Nephron progenitor cell (in vitro differentiated cells): ENCODE results near the gene DEFB129.
A peak's percentile ranks its signal among the peaks of the same experiment; 100 is the strongest.

Source experiments
- DNase-seq: peaks from one replicate; pipeline ENCODE4 v3.0.0; 2021
- H3K27ac Mint-ChIP-seq: 2 replicates; pipeline ENCODE4 v1.8.0; 2021; ENCODE audit warnings: mild to moderate bottlenecking, moderate library complexity, mixed read lengths
- H3K27me3 Mint-ChIP-seq: 2 replicates; pipeline ENCODE4 v1.8.0; 2021; ENCODE audit warnings: mild to moderate bottlenecking, low read depth, mixed read lengths; ENCODE audit not compliant: poor library complexity
- H3K36me3 Mint-ChIP-seq: 2 replicates; pipeline ENCODE4 v1.8.0; 2021; ENCODE audit warnings: low read depth, mixed read lengths
- H3K4me1 Mint-ChIP-seq: 2 replicates; pipeline ENCODE4 v1.8.0; 2021; ENCODE audit warnings: mixed read lengths
- H3K4me3 Mint-ChIP-seq: 2 replicates; pipeline ENCODE4 v1.8.0; 2021; ENCODE audit warnings: mild to moderate bottlenecking, moderate library complexity, mixed read lengths
- H3K9me3 Mint-ChIP-seq: 2 replicates; pipeline ENCODE4 v1.8.0; 2021; ENCODE audit warnings: mild to moderate bottlenecking, moderate library complexity, mixed read lengths
- TF ChIP-seq, protein P1 (sequence below): fragments of 200-600 bp; sonication (generic); IDR thresholded peaks from 2 replicates; pipeline ENCODE4 v1.5.0; 2021; ENCODE audit warnings: antibody characterized with exemption

DEFB129 gene

DNA sequence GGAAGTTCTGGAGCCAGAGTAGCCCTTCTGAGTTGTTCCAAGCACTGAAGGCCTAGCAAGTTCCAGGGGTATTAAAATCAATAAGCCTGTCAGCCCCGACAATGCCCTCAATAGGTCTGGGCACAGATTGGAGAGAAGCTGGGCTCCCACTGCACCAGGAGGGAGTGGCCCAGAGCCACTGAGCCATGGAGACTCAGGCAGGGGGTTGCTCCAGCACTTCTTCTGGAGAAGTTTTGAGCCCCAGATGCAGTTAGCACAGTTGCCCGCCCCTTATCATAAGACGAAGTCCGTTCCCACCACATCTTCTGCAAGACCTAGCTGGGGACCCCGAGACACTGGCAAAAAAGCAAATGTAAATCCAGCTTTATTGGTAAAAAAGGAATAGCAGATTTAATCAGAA lies 43.5 kb downstream of the DEFB129 start:
- H3K9me3 Mint-ChIP-seq = no peaks in the 10 kb centered on the region
- peak overlapping the region; percentile 45 for H3K27ac Mint-ChIP-seq
- H3K4me3 Mint-ChIP-seq = no peak overlapping the region
- TF ChIP-seq, protein P1, sequence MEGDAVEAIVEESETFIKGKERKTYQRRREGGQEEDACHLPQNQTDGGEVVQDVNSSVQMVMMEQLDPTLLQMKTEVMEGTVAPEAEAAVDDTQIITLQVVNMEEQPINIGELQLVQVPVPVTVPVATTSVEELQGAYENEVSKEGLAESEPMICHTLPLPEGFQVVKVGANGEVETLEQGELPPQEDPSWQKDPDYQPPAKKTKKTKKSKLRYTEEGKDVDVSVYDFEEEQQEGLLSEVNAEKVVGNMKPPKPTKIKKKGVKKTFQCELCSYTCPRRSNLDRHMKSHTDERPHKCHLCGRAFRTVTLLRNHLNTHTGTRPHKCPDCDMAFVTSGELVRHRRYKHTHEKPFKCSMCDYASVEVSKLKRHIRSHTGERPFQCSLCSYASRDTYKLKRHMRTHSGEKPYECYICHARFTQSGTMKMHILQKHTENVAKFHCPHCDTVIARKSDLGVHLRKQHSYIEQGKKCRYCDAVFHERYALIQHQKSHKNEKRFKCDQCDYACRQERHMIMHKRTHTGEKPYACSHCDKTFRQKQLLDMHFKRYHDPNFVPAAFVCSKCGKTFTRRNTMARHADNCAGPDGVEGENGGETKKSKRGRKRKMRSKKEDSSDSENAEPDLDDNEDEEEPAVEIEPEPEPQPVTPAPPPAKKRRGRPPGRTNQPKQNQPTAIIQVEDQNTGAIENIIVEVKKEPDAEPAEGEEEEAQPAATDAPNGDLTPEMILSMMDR = no peak
- H3K27me3 Mint-ChIP-seq = peaks cover 3% of the 10 kb centered on the region
- DNase-seq = no peak
- peaks cover 54% of the 10 kb centered on the region for H3K36me3 Mint-ChIP-seq
- H3K4me1 Mint-ChIP-seq = peaks cover 29% of the 10 kb centered on the region

DNA sequence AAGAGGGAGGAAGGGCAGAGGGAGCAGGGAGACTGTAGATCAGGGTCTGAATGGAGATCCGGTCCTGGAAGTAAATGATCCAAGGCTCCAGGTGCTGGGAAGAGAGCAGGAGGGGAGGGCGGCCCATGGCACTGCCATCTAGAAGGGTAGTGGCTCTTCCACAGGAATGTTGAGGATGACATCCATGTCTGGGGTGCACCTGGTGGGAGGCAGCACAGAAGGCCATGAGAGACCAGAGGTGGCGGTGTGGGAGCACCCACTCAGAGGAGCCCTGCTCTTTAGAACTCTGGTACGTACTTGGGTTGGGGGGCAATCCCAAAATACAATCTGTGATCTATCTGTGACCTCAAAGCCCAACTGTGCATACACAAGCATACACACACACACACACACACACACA lies 44.0 kb downstream of the DEFB129 start:
- Mint-ChIP-seq H3K4me1 (peaks cover 25% of the 10 kb centered on the region), H3K9me3 (no peaks in the 10 kb centered on the region), H3K27me3 (peaks cover 3% of the 10 kb centered on the region), H3K4me3 (no peak overlapping the region), H3K36me3 (peaks cover 59% of the 10 kb centered on the region), H3K27ac (peak overlapping the region; percentile 40)
- DNase-seq = no peak
- TF ChIP-seq, protein P1 = no peak

DNA sequence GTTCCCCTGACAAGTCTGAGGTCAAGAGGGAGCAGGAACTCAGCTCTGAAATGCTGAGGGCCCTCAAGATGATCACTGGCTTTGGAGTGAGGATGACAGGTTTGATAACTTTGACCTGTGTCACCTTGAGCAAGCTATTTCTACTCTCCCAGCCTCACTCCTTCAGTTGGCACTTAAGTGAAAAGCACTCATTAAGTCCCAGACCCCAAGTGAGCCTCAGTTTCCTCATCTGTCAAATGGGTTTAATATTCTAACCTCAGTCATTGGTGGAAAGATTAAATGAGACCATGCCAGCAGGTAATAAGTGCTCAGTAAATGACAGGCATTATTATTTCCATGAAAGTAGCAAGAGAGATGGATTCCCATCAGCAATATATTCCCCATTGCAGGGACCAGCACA lies 44.5 kb downstream of the DEFB129 start:
- Mint-ChIP-seq H3K36me3 (peaks cover 64% of the 10 kb centered on the region), H3K9me3 (no peaks in the 10 kb centered on the region), H3K4me1 (peaks cover 20% of the 10 kb centered on the region), H3K4me3 (no peak overlapping the region), H3K27ac (peak overlapping the region; percentile 40), H3K27me3 (peaks cover 3% of the 10 kb centered on the region)
- no peak for DNase-seq
- TF ChIP-seq, protein P1 = no peak

DNA sequence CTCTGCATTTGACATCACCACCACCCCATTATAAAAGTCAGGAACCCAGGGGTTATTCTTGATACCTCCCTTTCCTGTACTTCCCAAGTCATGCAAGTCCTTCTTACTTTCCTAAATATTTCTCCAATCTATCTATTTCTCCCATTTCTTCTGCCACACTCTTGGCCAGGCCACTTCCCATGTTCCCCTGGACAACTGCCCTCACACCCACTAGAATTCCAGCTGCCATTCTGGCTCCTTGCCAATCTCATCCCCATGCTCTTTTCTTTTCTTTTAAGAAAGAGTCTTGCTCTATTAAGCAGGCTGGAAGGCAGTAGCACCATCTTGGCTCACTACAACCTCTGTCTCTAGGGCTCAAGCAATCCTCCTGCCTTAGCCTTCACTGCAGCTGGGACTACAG lies 45.7 kb downstream of the DEFB129 start:
- TF ChIP-seq, protein P1 = no peak
- H3K27me3 Mint-ChIP-seq = peaks cover 3% of the 10 kb centered on the region

DNA sequence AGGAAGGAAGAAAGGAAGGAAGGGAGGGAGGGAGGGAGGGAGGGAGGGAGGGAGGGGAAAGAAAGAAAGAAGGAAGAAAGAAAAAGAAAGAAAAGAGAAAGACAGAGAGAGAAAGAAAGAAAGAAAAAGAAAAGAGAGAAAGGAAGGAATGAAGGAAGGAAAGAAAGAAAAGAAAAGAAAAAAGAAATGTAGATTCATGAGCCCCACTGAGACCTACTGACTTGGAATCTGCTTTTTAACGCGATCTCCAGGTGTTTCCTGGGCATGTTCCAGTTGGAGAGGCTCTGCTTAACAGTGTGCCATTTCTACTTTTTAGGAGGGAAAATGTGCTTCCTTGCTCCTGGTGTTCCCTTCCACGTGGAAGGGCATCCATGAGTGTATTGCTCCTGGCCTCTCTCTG lies 46.8 kb downstream of the DEFB129 start:
- Mint-ChIP-seq H3K9me3 (no peaks in the 10 kb centered on the region), H3K27ac (no peak overlapping the region)

More for the DNA sequence above, 45.7 kb downstream of the DEFB129 start:
- Mint-ChIP-seq H3K9me3 (no peaks in the 10 kb centered on the region), H3K4me1 (peaks cover 12% of the 10 kb centered on the region), H3K27ac (no peak overlapping the region), H3K36me3 (peaks cover 75% of the 10 kb centered on the region), H3K4me3 (no peak overlapping the region)
- DNase-seq = no peak

DNA sequence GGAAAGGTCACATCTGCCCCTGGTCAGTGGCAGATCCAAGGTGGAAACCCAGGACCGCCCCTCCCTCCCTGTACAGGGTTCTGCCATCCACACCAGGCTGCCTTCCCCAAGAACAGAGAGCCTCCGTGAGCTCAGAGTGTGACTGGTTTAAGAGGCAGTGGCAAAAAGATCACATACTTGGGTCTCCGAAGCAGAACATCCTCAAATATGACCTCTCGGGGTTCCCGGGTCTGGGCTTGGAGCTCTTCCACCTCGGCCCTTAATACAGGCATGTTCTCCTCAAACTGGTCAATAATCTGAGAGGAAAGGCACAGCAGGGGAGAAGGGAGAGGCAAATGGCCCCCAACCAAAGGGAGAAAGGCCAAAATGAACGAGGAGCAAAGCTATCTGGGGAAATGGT lies 48.7 kb downstream of the DEFB129 start:
- no peak for DNase-seq
- peaks cover 3% of the 10 kb centered on the region for H3K27me3 Mint-ChIP-seq
- H3K4me1 Mint-ChIP-seq = no peaks in the 10 kb centered on the region
- H3K4me3 Mint-ChIP-seq = no peak overlapping the region
- TF ChIP-seq, protein P1 = no peak
- H3K36me3 Mint-ChIP-seq = peaks cover 94% of the 10 kb centered on the region
- H3K9me3 Mint-ChIP-seq = no peaks in the 10 kb centered on the region
- peak overlapping the region; percentile 38 for H3K27ac Mint-ChIP-seq

More for the DNA sequence above, 46.8 kb downstream of the DEFB129 start:
- TF ChIP-seq, protein P1 = no peak
- no peak for DNase-seq
- H3K36me3 Mint-ChIP-seq = peaks cover 86% of the 10 kb centered on the region
- peaks cover 7% of the 10 kb centered on the region for H3K4me1 Mint-ChIP-seq
- H3K27me3 Mint-ChIP-seq = peaks cover 3% of the 10 kb centered on the region
- no peak overlapping the region for H3K4me3 Mint-ChIP-seq
